SU-DHL-6 (cell line): Measurements from ENCODE around the gene RNASEL.

ENCODE experiments used
- H2AFZ ChIP-seq: fragments of 200-600 bp; sonication (generic); 2 replicates; pipeline ENCODE4 v1.6.1; 2014; ENCODE audit warnings: low read depth, mild to moderate bottlenecking, moderate library complexity, mixed read lengths, antibody characterized with exemption, low read length; ENCODE audit not compliant: severe bottlenecking
- H3F3A ChIP-seq: fragments of 200-600 bp; shearing (Covaris generic); 2 replicates; pipeline ENCODE4 v1.6.0; 2016; ENCODE audit warnings: antibody characterized with exemption, mild to moderate bottlenecking; ENCODE audit not compliant: insufficient read depth
- H3K27ac ChIP-seq: fragments of 200-600 bp; sonication (generic); 2 replicates; pipeline ENCODE4 v1.5.1; 2016; ENCODE audit warnings: low read depth, mild to moderate bottlenecking, low read length, moderate library complexity, mixed read lengths
- H3K27me3 ChIP-seq: fragments of 200-600 bp; sonication (generic), shearing (Covaris generic); 2 replicates; pipeline ENCODE4 v1.6.0; 2014; ENCODE audit warnings: mild to moderate bottlenecking, low read length
- H3K36me3 ChIP-seq: fragments of 200-600 bp; sonication (generic); 2 replicates; pipeline ENCODE4 v1.6.1; 2014; ENCODE audit warnings: mild to moderate bottlenecking, low read length, mixed read lengths
- H3K4me2 ChIP-seq: fragments of 300-600, 200-600 bp; shearing (Covaris generic), sonication (generic); 2 replicates; pipeline ENCODE4 v1.6.0; 2014; ENCODE audit warnings: low read length, low read depth, mild to moderate bottlenecking; ENCODE audit not compliant: poor library complexity, severe bottlenecking
- H3K4me3 ChIP-seq: fragments of 200-600 bp; sonication (generic); 2 replicates; pipeline ENCODE4 v1.5.1; 2014; ENCODE audit warnings: antibody characterized with exemption, low read length, mild to moderate bottlenecking, mixed read lengths; ENCODE audit not compliant: insufficient read depth, poor library complexity, severe bottlenecking
- H3K79me2 ChIP-seq: fragments of 200-600 bp; sonication (generic); 2 replicates; pipeline ENCODE4 v1.6.1; 2014; ENCODE audit warnings: mild to moderate bottlenecking, low read length, moderate library complexity; ENCODE audit not compliant: insufficient read depth
- H3K9ac ChIP-seq: fragments of 200-600 bp; sonication (generic); 2 replicates; pipeline ENCODE4 v1.7.0; 2014; ENCODE audit warnings: mild to moderate bottlenecking, low read length
- H3K9me2 ChIP-seq: fragments of 200-600 bp; sonication (generic); replicated peaks from 2 replicates; pipeline ENCODE4 v1.6.1; 2014; ENCODE audit warnings: low read length; ENCODE audit not compliant: insufficient read depth
- H3K9me3 ChIP-seq: fragments of 200-600 bp; sonication (generic); 2 replicates; pipeline ENCODE4 v1.6.1; 2014; ENCODE audit warnings: low read length, mixed read lengths; ENCODE audit not compliant: insufficient read depth
- H4K20me1 ChIP-seq: fragments of 200-600 bp; sonication (generic); 2 replicates; pipeline ENCODE4 v1.6.1; 2014; ENCODE audit warnings: low read depth, mild to moderate bottlenecking, antibody characterized with exemption, low read length, moderate library complexity, mixed read lengths
- EZH2phosphoT487 ChIP-seq: fragments of 200-600 bp; sonication (generic), shearing (Covaris generic); conservative IDR thresholded peaks from 2 replicates; pipeline ENCODE4 v1.6.1; 2018; ENCODE audit warnings: mild to moderate bottlenecking, antibody characterized with exemption, low read length, moderate library complexity, mixed read lengths
- TF ChIP-seq, protein P1 (sequence below): fragments of 200-600 bp; sonication (generic); IDR thresholded peaks from one replicate; pipeline ENCODE4 v1.5.1; 2017; ENCODE audit warnings: antibody characterized with exemption, mild to moderate bottlenecking, low read length, moderate library complexity; ENCODE audit not compliant: insufficient read depth, poor library complexity, severe bottlenecking

The RNASEL gene

GRCh38 chr1:182556279-182556678 is 32.8 kb downstream of the RNASEL start:
- Histone ChIP-seq H3K4me2 (no peak overlapping the region), H3K4me3 (no peak overlapping the region), H3F3A (no peaks in the 10 kb centered on the region), H3K27me3 (no peaks in the 10 kb centered on the region), H3K36me3 (no peaks in the 10 kb centered on the region), H3K79me2 (no peaks in the 10 kb centered on the region), H3K27ac (no peak overlapping the region), H3K9me2 (no peaks in the 10 kb centered on the region), H2AFZ (no peak overlapping the region), H4K20me1 (no peaks in the 10 kb centered on the region), H3K9ac (no peak overlapping the region), H3K9me3 (no peaks in the 10 kb centered on the region)
- TF ChIP-seq, protein P1, sequence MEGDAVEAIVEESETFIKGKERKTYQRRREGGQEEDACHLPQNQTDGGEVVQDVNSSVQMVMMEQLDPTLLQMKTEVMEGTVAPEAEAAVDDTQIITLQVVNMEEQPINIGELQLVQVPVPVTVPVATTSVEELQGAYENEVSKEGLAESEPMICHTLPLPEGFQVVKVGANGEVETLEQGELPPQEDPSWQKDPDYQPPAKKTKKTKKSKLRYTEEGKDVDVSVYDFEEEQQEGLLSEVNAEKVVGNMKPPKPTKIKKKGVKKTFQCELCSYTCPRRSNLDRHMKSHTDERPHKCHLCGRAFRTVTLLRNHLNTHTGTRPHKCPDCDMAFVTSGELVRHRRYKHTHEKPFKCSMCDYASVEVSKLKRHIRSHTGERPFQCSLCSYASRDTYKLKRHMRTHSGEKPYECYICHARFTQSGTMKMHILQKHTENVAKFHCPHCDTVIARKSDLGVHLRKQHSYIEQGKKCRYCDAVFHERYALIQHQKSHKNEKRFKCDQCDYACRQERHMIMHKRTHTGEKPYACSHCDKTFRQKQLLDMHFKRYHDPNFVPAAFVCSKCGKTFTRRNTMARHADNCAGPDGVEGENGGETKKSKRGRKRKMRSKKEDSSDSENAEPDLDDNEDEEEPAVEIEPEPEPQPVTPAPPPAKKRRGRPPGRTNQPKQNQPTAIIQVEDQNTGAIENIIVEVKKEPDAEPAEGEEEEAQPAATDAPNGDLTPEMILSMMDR = no peak
- no peak for TF ChIP-seq EZH2phosphoT487

DNA sequence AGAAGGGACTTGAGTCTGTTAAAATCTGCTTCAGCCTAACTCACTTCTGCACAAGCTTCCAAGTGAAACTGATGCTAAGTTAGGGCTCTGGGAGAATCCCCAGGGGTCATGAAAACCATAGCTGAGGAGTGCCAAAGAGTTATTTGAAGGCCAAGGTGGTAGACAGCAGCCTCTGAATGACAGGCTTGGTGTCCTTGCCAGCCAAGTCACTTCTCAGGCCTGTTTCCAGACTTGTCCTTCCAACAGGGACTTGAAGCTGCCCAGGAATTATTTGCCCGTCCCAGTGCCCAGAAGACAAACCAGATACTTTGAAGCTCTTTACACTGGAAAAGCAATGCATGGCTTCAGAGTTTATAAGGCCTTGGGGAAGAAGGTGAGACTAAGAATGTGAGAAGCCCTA is 33.6 kb downstream of the RNASEL start:
- H4K20me1 ChIP-seq = no peaks in the 10 kb centered on the region

DNA sequence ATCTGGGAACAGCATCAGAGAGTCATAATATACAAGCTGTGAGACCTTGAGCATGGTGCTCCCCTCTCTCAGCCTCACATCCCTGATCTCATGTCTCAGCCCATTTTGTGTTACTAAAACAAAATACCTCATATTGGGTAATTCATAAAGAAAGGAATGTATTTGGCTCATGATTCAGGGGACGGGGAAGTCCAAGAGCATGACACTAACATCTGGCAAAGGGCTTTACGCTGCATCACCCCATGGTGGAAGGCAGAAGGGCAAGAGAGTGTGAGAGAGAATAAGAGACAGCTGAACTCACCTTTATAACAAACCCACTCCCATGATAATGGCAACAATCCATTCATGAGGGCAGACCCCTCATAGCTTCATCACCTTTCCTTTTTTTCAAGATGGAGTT is 36.5 kb downstream of the RNASEL start:
- Histone ChIP-seq H3K79me2 (no peaks in the 10 kb centered on the region), H3K9me3 (no peaks in the 10 kb centered on the region), H4K20me1 (no peaks in the 10 kb centered on the region), H3K27ac (no peak overlapping the region), H3K9me2 (no peaks in the 10 kb centered on the region), H3K4me2 (no peak overlapping the region), H3K9ac (no peak overlapping the region), H3K27me3 (no peaks in the 10 kb centered on the region), H3K36me3 (no peaks in the 10 kb centered on the region), H2AFZ (no peak overlapping the region), H3K4me3 (no peak overlapping the region), H3F3A (no peaks in the 10 kb centered on the region)
- TF ChIP-seq EZH2phosphoT487 = no peak
- TF ChIP-seq, protein P1 = no peak

More for the DNA sequence above, 33.6 kb downstream of the RNASEL start:
- no peaks in the 10 kb centered on the region for H3K79me2 ChIP-seq
- no peaks in the 10 kb centered on the region for H3K9me3 ChIP-seq
- no peaks in the 10 kb centered on the region for H3K27me3 ChIP-seq
- H3F3A ChIP-seq = no peaks in the 10 kb centered on the region
- TF ChIP-seq, protein P1 = no peak
- TF ChIP-seq EZH2phosphoT487 = no peak
- H3K9me2 ChIP-seq = no peaks in the 10 kb centered on the region
- H3K27ac ChIP-seq = no peak overlapping the region
- no peaks in the 10 kb centered on the region for H3K36me3 ChIP-seq
- H2AFZ ChIP-seq = no peak overlapping the region
- no peak overlapping the region for H3K4me2 ChIP-seq
- H3K9ac ChIP-seq = no peak overlapping the region
- H3K4me3 ChIP-seq = no peak overlapping the region
